Type B pancreatic cell (in vitro differentiated cells): ENCODE results near the gene CDKAL1. TPM values are rescaled to one million over a fixed set of nuclear protein-coding genes. Genes with fewer than 3 reads are reported as not detected.

Experiments used
- DNase-seq: peaks from one replicate; pipeline ENCODE4 v3.0.0; 2021; ENCODE audit warnings: mixed read lengths; ENCODE audit not compliant: unreplicated experiment; ENCODE audit errors: extremely low spot score
- H3K27ac Mint-ChIP-seq: 2 replicates; pipeline ENCODE4 v1.8.0; 2021; ENCODE audit warnings: mild to moderate bottlenecking, mixed read lengths
- H3K27me3 Mint-ChIP-seq: 2 replicates; pipeline ENCODE4 v1.8.0; 2021; ENCODE audit warnings: mixed read lengths
- H3K36me3 Mint-ChIP-seq: 2 replicates; pipeline ENCODE4 v1.8.0; 2021; ENCODE audit warnings: mixed read lengths
- H3K4me1 Mint-ChIP-seq: one replicate; pipeline ENCODE4 v1.8.0; 2021; ENCODE audit warnings: mixed read lengths; ENCODE audit not compliant: unreplicated experiment
- H3K4me3 Mint-ChIP-seq: 2 replicates; pipeline ENCODE4 v1.8.0; 2021; ENCODE audit warnings: mild to moderate bottlenecking, mixed read lengths
- H3K9me3 Mint-ChIP-seq: 2 replicates; pipeline ENCODE4 v1.8.0; 2021; ENCODE audit warnings: mixed read lengths
- CTCF ChIP-seq: fragments of 200-600 bp; sonication (generic); conservative IDR thresholded peaks from 2 replicates; pipeline ENCODE4 v1.5.0; 2021; ENCODE audit warnings: antibody characterized with exemption, mild to moderate bottlenecking
- total RNA-seq: library from RNA; stranded (reverse); gene quantifications from 2 replicates; pipeline ENCODE4 v1.2.1, GENCODE V29; 2021; ENCODE audit warnings: low replicate concordance

The CDKAL1 gene
- total RNA-seq, 1 donor from 2014 or later, result 21.0 TPM

GRCh38 chr6:20703049-20703448 lies 168.8 kb downstream of the CDKAL1 start:
- no peaks in the 10 kb centered on the region for H3K9me3 Mint-ChIP-seq
- no peak for TF ChIP-seq CTCF
- no peak overlapping the region for H3K4me3 Mint-ChIP-seq
- no peak for DNase-seq
- H3K27ac Mint-ChIP-seq, result no peak overlapping the region
- no peaks in the 10 kb centered on the region for H3K27me3 Mint-ChIP-seq
- H3K4me1 Mint-ChIP-seq, result peaks cover 33% of the 10 kb centered on the region
- H3K36me3 Mint-ChIP-seq, result peaks cover 3% of the 10 kb centered on the region

GRCh38 chr6:20704325-20705025 lies 170.2 kb downstream of the CDKAL1 start:
- no peaks in the 10 kb centered on the region for H3K9me3 Mint-ChIP-seq
- no peak overlapping the region for H3K4me3 Mint-ChIP-seq
- peak overlapping the region; percentile 3 for H3K27ac Mint-ChIP-seq
- TF ChIP-seq CTCF, result no peak
- H3K27me3 Mint-ChIP-seq, result no peaks in the 10 kb centered on the region
- peaks cover 3% of the 10 kb centered on the region for H3K36me3 Mint-ChIP-seq
- peaks cover 25% of the 10 kb centered on the region for H3K4me1 Mint-ChIP-seq
- DNase-seq, result no peak

GRCh38 chr6:20705741-20706140 lies 171.5 kb downstream of the CDKAL1 start:
- TF ChIP-seq CTCF, result no peak
- Mint-ChIP-seq H3K36me3 (peaks cover 3% of the 10 kb centered on the region), H3K27me3 (no peaks in the 10 kb centered on the region), H3K4me1 (peaks cover 21% of the 10 kb centered on the region), H3K9me3 (no peaks in the 10 kb centered on the region), H3K27ac (peak overlapping the region; percentile 37), H3K4me3 (no peak overlapping the region)
- no peak for DNase-seq

- no peak for DNase-seq
- peak overlapping the region; percentile 53 for H3K27ac Mint-ChIP-seq
- no peaks in the 10 kb centered on the region for H3K27me3 Mint-ChIP-seq
- no peak overlapping the region for H3K4me3 Mint-ChIP-seq
- no peak for TF ChIP-seq CTCF
- peaks cover 3% of the 10 kb centered on the region for H3K36me3 Mint-ChIP-seq
- H3K9me3 Mint-ChIP-seq, result no peaks in the 10 kb centered on the region
- peaks cover 21% of the 10 kb centered on the region for H3K4me1 Mint-ChIP-seq
These were observed 172.1 kb downstream of the CDKAL1 start for GRCh38 chr6:20706238-20706938.

GRCh38 chr6:20706939-20707485 lies 172.8 kb downstream of the CDKAL1 start:
- H3K27ac Mint-ChIP-seq, result peak overlapping the region; percentile 36
- no peak overlapping the region for H3K4me3 Mint-ChIP-seq
- no peaks in the 10 kb centered on the region for H3K27me3 Mint-ChIP-seq

More at GRCh38 chr6:20706939-20707485, 172.8 kb downstream of the CDKAL1 start:
- Mint-ChIP-seq H3K4me1 (peaks cover 23% of the 10 kb centered on the region), H3K36me3 (peaks cover 3% of the 10 kb centered on the region), H3K9me3 (peaks cover 3% of the 10 kb centered on the region)
- DNase-seq, result no peak
- TF ChIP-seq CTCF, result no peak
